IMR-90 (cell line): Measurements from ENCODE around the gene SLC22A14. TPM values are rescaled to one million over a fixed set of nuclear protein-coding genes. Genes with fewer than 3 reads are reported as not detected.
"Not testable (repeated sequence)": the region's sequence is repeated elsewhere in the genome, so short reads cannot be mapped to it uniquely, and the experiment has no call there.

Source experiments
- ATAC-seq: fragments of 200-7000 bp; cut with Tn5 transposase; 2 replicates; pipeline ENCODE4 v1.9.1; 2020; ENCODE audit warnings: low read depth, mild to moderate bottlenecking, moderate library complexity
- BruUV-seq: library from RNA; stranded (reverse); fragments of 400-500 nt; replicated peaks from 2 replicates; lab custom pipeline; 2021; lab: Mats Ljungman, UMichigan
- CTCF ChIA-PET: fragments of 300-600 bp; formaldehyde crosslinking; extraction: SDS; loops from one replicate; lab custom pipeline; 2021; ENCODE audit warnings: antibody characterized with exemption; lab: Yijun Ruan, JAX
- POLR2A ChIA-PET: fragments of 300-600 bp; sonication (Branson Sonifier 250); formaldehyde crosslinking; loops from one replicate; lab custom pipeline; 2022; ENCODE audit warnings: antibody characterized with exemption; ENCODE audit not compliant: unreplicated experiment; lab: Charles Lee
- DNase-seq: peaks from one replicate; pipeline ENCODE4 v3.0.0; 2013
- H2AFZ ChIP-seq: replicated peaks from 2 replicates; pipeline ENCODE3; 2013; ENCODE audit warnings: low read length, mild to moderate bottlenecking; ENCODE audit not compliant: poor library complexity
- H2AK5ac ChIP-seq: 2 replicates; pipeline ENCODE4 v1.6.1; 2013; ENCODE audit warnings: low read depth, low read length, inconsistent platforms
- H2AK9ac ChIP-seq: replicated peaks from 2 replicates; pipeline ENCODE3; 2013; ENCODE audit warnings: mild to moderate bottlenecking, low read depth, low read length, moderate library complexity; ENCODE audit not compliant: poor library complexity
- H2BK120ac ChIP-seq: 2 replicates; pipeline ENCODE4 v1.6.1; 2013; ENCODE audit warnings: low read depth, low read length, inconsistent platforms
- H2BK15ac ChIP-seq: 3 replicates; pipeline ENCODE4 v1.6.1; 2013; ENCODE audit warnings: low read depth, low read length, inconsistent platforms
- H2BK20ac ChIP-seq: 2 replicates; pipeline ENCODE4 v1.6.1; 2013; ENCODE audit warnings: low read depth, mild to moderate bottlenecking, inconsistent platforms, low read length, moderate library complexity
- H2BK5ac ChIP-seq: 2 replicates; pipeline ENCODE4 v1.6.1; 2013; ENCODE audit warnings: mild to moderate bottlenecking, low read depth, low read length, inconsistent platforms; ENCODE audit not compliant: poor library complexity, severe bottlenecking
- H3K14ac ChIP-seq: replicated peaks from 2 replicates; pipeline ENCODE4 v1.6.1; 2013; ENCODE audit warnings: low read depth, low read length, inconsistent platforms
- H3K18ac ChIP-seq: 2 replicates; pipeline ENCODE4 v1.6.1; 2013; ENCODE audit warnings: low read depth, low read length, control low read depth
- H3K23ac ChIP-seq: 2 replicates; pipeline ENCODE4 v1.6.1; 2013; ENCODE audit warnings: low read depth, low read length, inconsistent platforms
- H3K27ac ChIP-seq: 2 replicates; pipeline ENCODE4 v1.5.1; 2013; ENCODE audit warnings: mild to moderate bottlenecking, control low read depth, low read length; ENCODE audit not compliant: insufficient read depth
- H3K27me3 ChIP-seq: 2 replicates; pipeline ENCODE4 v1.6.1; 2013; ENCODE audit warnings: low read length; ENCODE audit not compliant: control insufficient read depth, insufficient read depth
- H3K36me3 ChIP-seq: 2 replicates; pipeline ENCODE4 v1.6.1; 2013; ENCODE audit warnings: low read length, mixed read lengths; ENCODE audit not compliant: control insufficient read depth, insufficient read depth
- H3K4ac ChIP-seq: 2 replicates; pipeline ENCODE4 v1.6.1; 2013; ENCODE audit warnings: low read depth, low read length, inconsistent platforms
- H3K4me1 ChIP-seq: 2 replicates; pipeline ENCODE4 v1.6.1; 2013; ENCODE audit warnings: low read length, mixed read lengths; ENCODE audit not compliant: control insufficient read depth, insufficient read depth
- H3K4me2 ChIP-seq: 2 replicates; pipeline ENCODE4 v1.6.1; 2013; ENCODE audit warnings: low read depth, mild to moderate bottlenecking, control low read depth, low read length, moderate library complexity
- H3K4me3 ChIP-seq: 2 replicates; pipeline ENCODE4 v1.5.1; 2013; ENCODE audit warnings: low read depth, mild to moderate bottlenecking, control low read depth, low read length, moderate library complexity; ENCODE audit not compliant: insufficient read depth
- H3K56ac ChIP-seq: 2 replicates; pipeline ENCODE4 v1.6.1; 2013; ENCODE audit warnings: low read length, inconsistent platforms; ENCODE audit not compliant: insufficient read depth; ENCODE audit errors: extremely low read depth
- H3K79me1 ChIP-seq, 2 experiments: 2 replicates each; pipeline ENCODE4 v1.6.1; 2013; ENCODE audit warnings: low read length in 2 of 2, inconsistent platforms in 1 of 2, low read depth in 1 of 2
- H3K9ac ChIP-seq: 2 replicates; pipeline ENCODE4 v1.6.1; 2013; ENCODE audit warnings: low read depth, low read length, control low read depth
- H3K9me1 ChIP-seq: 2 replicates; pipeline ENCODE4 v1.6.1; 2013; ENCODE audit warnings: low read length, inconsistent platforms; ENCODE audit not compliant: insufficient read depth
- H3K9me3 ChIP-seq: 2 replicates; pipeline ENCODE4 v1.6.1; 2013; ENCODE audit warnings: low read length; ENCODE audit not compliant: control insufficient read depth, insufficient read depth
- H4K20me1 ChIP-seq: 2 replicates; pipeline ENCODE4 v1.6.1; 2013; ENCODE audit warnings: low read length, inconsistent platforms; ENCODE audit not compliant: insufficient read depth
- H4K5ac ChIP-seq: 2 replicates; pipeline ENCODE4 v1.6.1; 2013; ENCODE audit warnings: mild to moderate bottlenecking, low read depth, low read length, control low read depth
- H4K8ac ChIP-seq, 2 experiments: 2 replicates each; pipeline ENCODE4 v1.6.1; 2013; ENCODE audit warnings: low read depth in 2 of 2, low read length in 2 of 2, control low read depth in 1 of 2, inconsistent platforms in 1 of 2
- H4K91ac ChIP-seq: 2 replicates; pipeline ENCODE4 v1.6.1; 2013; ENCODE audit warnings: low read depth, low read length, inconsistent platforms; ENCODE audit not compliant: insufficient read depth
- CEBPB ChIP-seq: IDR thresholded peaks from 2 replicates; pipeline ENCODE4 v1.6.1; 2012; ENCODE audit warnings: low read depth, low read length, improper control_type of control experiment
- MAFK ChIP-seq: IDR thresholded peaks from 2 replicates; pipeline ENCODE4 v1.6.1; 2012; ENCODE audit warnings: low read depth, low read length, improper control_type of control experiment
- RAD21 ChIP-seq: IDR thresholded peaks from 2 replicates; pipeline ENCODE4 v1.6.1; 2012; ENCODE audit warnings: low read length, improper control_type of control experiment
- WGBS, 2 experiments: methylation state at CpG; one replicate each; pipeline versions ENCODE4 v1.1.5 to v1.1.7; 2013; ENCODE audit warnings: missing lambda C conversion rate in 2 of 2; ENCODE audit not compliant: insufficient read length in 1 of 2; ENCODE audit errors: extremely low coverage in 2 of 2; 5-methylcytosine and 5-hydroxymethylcytosine counted together
- dilution Hi-C: fragments of 300-500 bp; cut with HindIII; formaldehyde crosslinking; loops from one replicate; pipeline ENCODE4 v1.14.3; 2018; ENCODE audit warnings: low sequenced_read_pairs; ENCODE audit not compliant: unreplicated experiment
- in situ Hi-C: fragments of 300-500 bp; cut with MboI; formaldehyde crosslinking; loops from 3 replicates; pipeline ENCODE4 v1.14.3; 2019; ENCODE audit warnings: low sequenced_read_pairs, inconsistent platforms, mixed read lengths
- intact Hi-C: fragments of 100-400 bp; cut with micrococcal nuclease; formaldehyde crosslinking; loops from 2 replicates; pipeline ENCODE4 v1.10.0; 2022
- polyA plus RNA-seq, 3 experiments: library from polyadenylated mRNA; depleted of rRNA; stranded (reverse); fragments of >200 nt; gene quantifications; 2 replicates each; pipeline ENCODE4 v1.2.3, GENCODE V29; 2012; ENCODE audit warnings: low replicate concordance in 1 of 3
- total RNA-seq: library from RNA; depleted of rRNA; stranded (reverse); fragments of >200 nt; gene quantifications from 2 replicates; pipeline ENCODE4 v1.2.3, GENCODE V29; 2012

SLC22A14 gene
- total and polyA plus RNA-seq, 2 of the 4 experiments (the other 2 are of a cell fraction) = under 0.01 to 0.07 TPM

DNA sequence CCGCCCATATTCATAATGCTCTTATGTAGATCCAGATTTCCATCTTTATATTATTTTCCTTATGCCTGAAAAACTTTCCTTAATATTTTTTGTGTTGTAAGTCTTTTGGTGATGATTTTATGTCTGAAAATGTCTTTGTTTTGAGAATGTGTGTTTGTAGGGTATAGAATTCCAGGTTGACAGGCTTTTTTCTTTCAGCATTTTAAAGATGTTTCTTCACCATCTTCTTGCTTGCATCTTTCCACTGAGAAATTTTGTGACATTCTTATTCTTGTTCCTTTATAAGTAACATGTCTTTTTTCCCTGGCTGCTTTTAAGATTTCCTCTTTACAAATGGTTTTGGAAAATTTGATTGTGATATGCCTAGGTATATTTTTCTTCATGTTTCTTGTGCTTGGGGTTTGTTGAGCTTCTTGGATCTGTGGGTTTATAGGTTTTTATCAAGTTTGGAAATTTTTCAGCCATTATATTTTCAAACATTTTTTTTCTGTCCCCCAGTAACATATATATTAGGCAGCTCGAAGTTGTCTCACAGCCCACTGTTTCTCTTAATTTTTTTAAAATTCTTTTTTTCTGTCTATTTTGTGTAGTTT is 43.6 kb upstream of the SLC22A14 start:
- intact Hi-C loops = no loop called here
- ChIA-PET POLR2A (no interaction called here), CTCF (no interaction called here)
- H3K4ac ChIP-seq = no peak overlapping the region
- H4K8ac ChIP-seq = no peak overlapping the region
- H3K9me3 ChIP-seq = no peaks in the 10 kb centered on the region
- H4K91ac ChIP-seq = no peak overlapping the region
- DNase-seq (no peak), ATAC-seq (no peak)
- no peaks in the 10 kb centered on the region for H3K4me1 ChIP-seq
- no peak overlapping the region for H2AFZ ChIP-seq
- H2BK20ac ChIP-seq = no peak overlapping the region
- no peak overlapping the region for H2AK5ac ChIP-seq
- H4K20me1 ChIP-seq = no peaks in the 10 kb centered on the region; the same call in 1 of the 2 replicates
- H3K56ac ChIP-seq = no peak overlapping the region
- no peak overlapping the region for H3K23ac ChIP-seq
- TF ChIP-seq RAD21 = no peak
- TF ChIP-seq MAFK = no peak
- TF ChIP-seq CEBPB = no peak
- peaks cover 11% of the 10 kb centered on the region for H3K36me3 ChIP-seq
- H3K9me1 ChIP-seq = 0 out of 2 replicates have a peak, but pooled peaks cover 2% of the 10 kb centered on the region
- no peak overlapping the region for H3K27ac ChIP-seq
- no peak overlapping the region for H2BK120ac ChIP-seq
- no peak overlapping the region for H4K5ac ChIP-seq
- no peak overlapping the region for H2AK9ac ChIP-seq
- no peak overlapping the region for H3K4me3 ChIP-seq
- dilution Hi-C loops = no loop called here
- H2BK15ac ChIP-seq = no peak overlapping the region
- H3K9ac ChIP-seq = no peak overlapping the region
- no peak overlapping the region for H3K4me2 ChIP-seq
- peaks cover 27 to 34% of the 10 kb centered on the region in 2 experiments for H3K79me1 ChIP-seq
- in situ Hi-C loops = no loop called here
- WGBS, 2 experiments = no CpG with 5 or more reads among the region's 2 CpGs
- no peak overlapping the region for H3K18ac ChIP-seq
- no peaks in the 10 kb centered on the region for H3K27me3 ChIP-seq
- no TSS peak for BruUV-seq
- H2BK5ac ChIP-seq = no peak overlapping the region
- H3K14ac ChIP-seq = no peak overlapping the region

GRCh38 chr3:38242812-38243211 is 39.3 kb upstream of the SLC22A14 start:
- H4K91ac ChIP-seq, ATAC-seq, H4K20me1 ChIP-seq, H4K5ac ChIP-seq, dilution Hi-C loops, intact Hi-C loops, H3K56ac ChIP-seq, H4K8ac ChIP-seq, H2AFZ ChIP-seq, H2AK9ac ChIP-seq, in situ Hi-C loops, H3K4me2 ChIP-seq, H3K27me3 ChIP-seq, H2BK120ac ChIP-seq, H3K4me3 ChIP-seq, H3K23ac ChIP-seq, H3K14ac ChIP-seq, H3K18ac ChIP-seq, H2BK15ac ChIP-seq, H2AK5ac ChIP-seq, H3K4ac ChIP-seq, H2BK5ac ChIP-seq, POLR2A ChIA-PET, H2BK20ac ChIP-seq, H3K9me3 ChIP-seq, H3K4me1 ChIP-seq, H3K9ac ChIP-seq, BruUV-seq, DNase-seq, H3K27ac ChIP-seq, H3K9me1 ChIP-seq: not testable (repeated sequence)
- Histone ChIP-seq H3K79me1 (peaks cover 23% of the 10 kb centered on the region in 2 experiments), H3K36me3 (peaks cover 12% of the 10 kb centered on the region)
- WGBS, 2 experiments = no CpG with 5 or more reads among the region's 4 CpGs
- CTCF ChIA-PET = interaction anchor here (0.5 kb wide), 1 partner anchor 254 kb away, joined by 3 read pairs; no protein-coding TSS in a partner anchor
